Transverse colon (tissue), 4 donors: ENCODE data around the gene C9orf85. TPM values are rescaled to one million over a fixed set of nuclear protein-coding genes. Genes with fewer than 3 reads are reported as not detected.

ENCODE experiments used
- DNase-seq: peaks from one replicate; pipeline ENCODE4 v3.0.0-alpha.2; 2019
- H3K27ac ChIP-seq, 4 donors: fragments of 200-600 bp; sonication (generic); 2 replicates each; pipeline ENCODE4 v1.5.1; 2016 to 2018; ENCODE audit warnings: inconsistent platforms in 4 of 4
- H3K27me3 ChIP-seq: fragments of 200-600 bp; sonication (generic); 2 replicates; pipeline ENCODE4 v1.5.1; 2017; ENCODE audit warnings: inconsistent platforms
- H3K36me3 ChIP-seq, 4 donors: fragments of 200-600 bp; sonication (generic); 2 replicates each; pipeline ENCODE4 v1.5.1; 2017 to 2019; ENCODE audit warnings: inconsistent platforms in 4 of 4
- H3K4me1 ChIP-seq, 4 donors: fragments of 200-600 bp; sonication (generic); 2 replicates each; pipeline ENCODE4 v1.5.1; 2017 to 2020; ENCODE audit warnings: inconsistent platforms in 4 of 4
- H3K4me3 ChIP-seq, 4 donors: fragments of 200-600 bp; sonication (generic); 1 replicate in 1 of 4; 2 replicates in 3 of 4; pipeline versions ENCODE4 v1.5.1 to v1.6.1; 2017 to 2019; ENCODE audit warnings: inconsistent platforms in 4 of 4
- H3K9me3 ChIP-seq, 2 donors: fragments of 200-600 bp; sonication (generic); 2 replicates each; pipeline ENCODE4 v1.5.1; 2017 to 2019; ENCODE audit warnings: inconsistent platforms in 2 of 2
- CTCF ChIP-seq, 5 experiments: fragments of 200-600 bp in 3 of 5; fragments of 450-650 bp in 2 of 5; sonication (generic) in 3 of 5; IDR thresholded peaks; 1 replicate in 2 of 5; 2 replicates in 3 of 5; pipeline ENCODE4 v1.5.1; 2016 to 2017; ENCODE audit warnings: antibody characterized with exemption in 5 of 5, inconsistent platforms in 3 of 5, mild to moderate bottlenecking in 2 of 5, moderate library complexity in 1 of 5
- EP300 ChIP-seq: sonication (generic); formaldehyde crosslinking; IDR thresholded peaks from one replicate; pipeline ENCODE4 v1.6.1; 2017; ENCODE audit warnings: antibody characterized with exemption, low read depth
- POLR2A ChIP-seq: fragments of 450-650 bp; IDR thresholded peaks from one replicate; pipeline ENCODE4 v1.6.1; 2016; ENCODE audit warnings: antibody characterized with exemption, mild to moderate bottlenecking, moderate library complexity
- POLR2AphosphoS5 ChIP-seq, 3 donors: sonication (generic); formaldehyde crosslinking; IDR thresholded peaks; one replicate each; pipeline ENCODE4 v1.6.1; 2016; ENCODE audit warnings: antibody characterized with exemption in 3 of 3
- WGBS, 2 donors: methylation state at CpG; one replicate each; pipeline ENCODE4 v1.1.5; 2018; ENCODE audit warnings: low coverage in 1 of 2; 5-methylcytosine and 5-hydroxymethylcytosine counted together
- in situ Hi-C, 4 donors: fragments of 200-750 bp; cut with MboI; loops; one replicate each; pipeline versions ENCODE4 v1.15.0 to v1.15.1; 2017; ENCODE audit warnings: low sequenced_read_pairs in 3 of 4, low pct_ligation_motif_present in 1 of 4, low pct_unique_long_range_greater_than_20kb in 1 of 4
- intact Hi-C: fragments of 100-400 bp; cut with DNase I; formaldehyde crosslinking; loops from one replicate; pipeline ENCODE4 v1.15.1; 2023; ENCODE audit warnings: low total_unique reads
- total RNA-seq, 4 donors: library from RNA; depleted of rRNA; stranded (reverse); fragments of >200 nt; gene quantifications; one replicate each; pipeline ENCODE4 v1.1.0, GENCODE V29; 2016

The C9orf85 gene
- total RNA-seq, 4 donors from 2014 or later, result 3.0 to 14.9 (median 9.8) TPM

DNA sequence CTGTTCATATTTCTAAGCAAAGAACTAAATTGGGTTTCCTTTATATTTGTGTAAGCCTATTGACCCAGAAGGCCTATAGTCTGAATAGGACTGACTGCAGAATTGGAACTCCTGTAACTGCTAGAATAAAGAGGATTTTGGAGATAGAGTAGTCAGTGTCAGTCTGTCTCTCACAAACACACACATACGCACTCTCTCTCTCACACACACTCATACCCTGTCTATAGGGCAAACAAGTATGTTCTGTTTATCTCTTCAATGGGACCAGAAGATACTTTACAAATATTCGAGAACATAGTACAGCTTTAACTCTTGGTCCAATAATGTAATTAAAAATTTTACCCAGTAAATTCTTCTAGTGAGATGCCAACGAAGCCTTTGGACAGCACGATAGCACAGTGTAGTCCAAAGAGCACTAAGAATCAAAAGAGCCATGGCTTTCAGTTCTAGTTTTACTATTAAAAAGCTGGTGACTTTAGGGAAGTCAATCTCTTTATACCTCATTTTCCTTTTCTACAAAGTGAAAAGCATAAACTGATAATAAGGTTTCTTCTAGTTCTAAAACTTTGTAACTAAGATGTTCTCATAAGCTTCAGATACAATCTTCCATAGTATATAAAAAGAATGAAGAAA lies 19.8 kb upstream of the C9orf85 start:
- H3K36me3 ChIP-seq, result no peaks in the 10 kb centered on the region
- no peaks in the 10 kb centered on the region for H3K27me3 ChIP-seq
- peaks cover 0 to 12% (median 7%) of the 10 kb centered on the region in 4 donors for H3K4me1 ChIP-seq
- intact Hi-C loops, result no loop called here
- no peaks in the 10 kb centered on the region for H3K9me3 ChIP-seq
- WGBS, 2 donors, result 81 to 83% methylated on average over 4 of the region's 4 CpGs
- TF ChIP-seq CTCF (IDR thresholded peaks at IDR 0.05), result no peak
- TF ChIP-seq POLR2AphosphoS5 (IDR thresholded peaks at IDR 0.05), result no peak
- no peak for TF ChIP-seq EP300
- TF ChIP-seq POLR2A, result no peak
- no peak overlapping the region for H3K27ac ChIP-seq
- H3K4me3 ChIP-seq, result no peak overlapping the region
- in situ Hi-C loops, result no loop called here
- DNase-seq, result no peak

- no peak for TF ChIP-seq EP300
- no peak for TF ChIP-seq POLR2AphosphoS5 (IDR thresholded peaks at IDR 0.05)
- no peak for TF ChIP-seq POLR2A
- TF ChIP-seq CTCF (IDR thresholded peaks at IDR 0.05), result no peak
- no peak for DNase-seq
- H3K27ac ChIP-seq, result no peak overlapping the region
- H3K4me3 ChIP-seq, result no peak overlapping the region
- no peaks in the 10 kb centered on the region for H3K27me3 ChIP-seq
- in situ Hi-C loops, result no loop called here
- intact Hi-C loops, result no loop called here
- H3K9me3 ChIP-seq, result no peaks in the 10 kb centered on the region
- H3K4me1 ChIP-seq, result peaks cover 0 to 26% (median 7%) of the 10 kb centered on the region in 4 donors
- no peaks in the 10 kb centered on the region for H3K36me3 ChIP-seq
Measured at GRCh38 chr9:71895117-71895516, 16.3 kb upstream of the C9orf85 start.

DNA sequence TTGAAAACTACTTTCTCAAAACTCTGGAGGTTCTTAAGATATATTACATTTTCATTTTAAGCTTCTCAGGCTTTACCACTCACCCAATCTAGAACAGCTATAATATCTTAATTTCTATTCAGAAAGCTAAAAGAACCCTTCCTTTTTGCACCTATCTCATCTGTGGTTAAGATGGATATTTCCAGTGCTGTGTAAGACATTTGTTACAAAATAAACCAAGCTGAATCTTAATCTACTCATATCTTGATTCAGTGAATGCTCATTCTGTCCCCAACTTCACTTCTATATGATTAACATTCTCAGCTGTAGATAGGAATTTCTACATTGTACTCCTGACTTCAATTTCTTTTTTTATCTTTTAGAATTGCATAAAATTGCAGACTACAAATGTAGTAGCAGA lies 15.5 kb upstream of the C9orf85 start:
- Histone ChIP-seq H3K27ac (no peak overlapping the region), H3K9me3 (no peaks in the 10 kb centered on the region), H3K4me3 (no peak overlapping the region), H3K36me3 (no peaks in the 10 kb centered on the region), H3K4me1 (peaks cover 0 to 26% (median 7%) of the 10 kb centered on the region in 4 donors), H3K27me3 (no peaks in the 10 kb centered on the region)
- intact Hi-C loops (no loop called here), in situ Hi-C loops (no loop called here)
- no peak for DNase-seq
- TF ChIP-seq POLR2A, result no peak
- TF ChIP-seq CTCF (IDR thresholded peaks at IDR 0.05), result no peak
- TF ChIP-seq EP300, result no peak
- no peak for TF ChIP-seq POLR2AphosphoS5 (IDR thresholded peaks at IDR 0.05)

DNA sequence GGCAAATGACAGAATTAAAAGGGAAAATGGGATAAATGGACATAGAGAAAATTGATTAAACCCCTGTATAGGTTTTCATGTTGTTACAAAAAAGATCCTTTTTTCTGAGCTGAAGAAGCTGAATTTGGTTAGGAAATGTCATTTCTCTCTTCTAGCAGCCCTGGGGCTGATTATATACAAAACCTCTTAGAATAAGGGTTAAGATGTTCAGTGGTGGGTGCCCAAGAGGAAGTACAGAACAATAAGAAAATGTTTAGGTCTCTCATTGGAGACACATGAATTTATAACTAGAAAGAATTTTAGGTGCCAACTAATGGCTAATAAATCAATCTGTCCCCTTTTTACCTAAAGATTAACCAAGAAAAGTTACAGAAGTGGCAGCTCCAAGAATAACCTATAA lies 14.7 kb upstream of the C9orf85 start:
- no peak overlapping the region for H3K4me3 ChIP-seq
- intact Hi-C loops, result no loop called here
- H3K4me1 ChIP-seq, result peaks cover 0 to 27% (median 7%) of the 10 kb centered on the region in 4 donors
- no peaks in the 10 kb centered on the region for H3K9me3 ChIP-seq
- no peak for TF ChIP-seq POLR2AphosphoS5 (IDR thresholded peaks at IDR 0.05)
- no peak for TF ChIP-seq CTCF (IDR thresholded peaks at IDR 0.05)
- TF ChIP-seq EP300, result no peak
- no peak for TF ChIP-seq POLR2A
- H3K36me3 ChIP-seq, result no peaks in the 10 kb centered on the region
- no peaks in the 10 kb centered on the region for H3K27me3 ChIP-seq
- DNase-seq, result no peak
- H3K27ac ChIP-seq, result no peak overlapping the region
- in situ Hi-C loops, result no loop called here
